Endothelial cell of umbilical vein (primary cell): ENCODE results near the gene PID1.

Source experiments
- EZH2 ChIP-seq: IDR thresholded peaks from 2 replicates; pipeline ENCODE4 v1.6.1; 2012; ENCODE audit warnings: borderline replicate concordance, low read depth, mild to moderate bottlenecking, moderate library complexity, low read length, inconsistent platforms; ENCODE audit not compliant: severe bottlenecking
- FOS ChIP-seq: IDR thresholded peaks from 2 replicates; pipeline ENCODE4 v1.6.1; 2011; ENCODE audit warnings: mild to moderate bottlenecking, low read length, moderate library complexity, borderline replicate concordance; ENCODE audit not compliant: insufficient read depth
- GATA2 ChIP-seq: IDR thresholded peaks from 2 replicates; pipeline ENCODE4 v1.7.0; 2011; ENCODE audit warnings: low read depth, mild to moderate bottlenecking, moderate library complexity, mixed read lengths, low read length; ENCODE audit not compliant: insufficient read length, insufficient read depth
- JUN ChIP-seq: IDR thresholded peaks from 2 replicates; pipeline ENCODE4 v1.6.1; 2011; ENCODE audit warnings: borderline replicate concordance, low read depth; ENCODE audit not compliant: insufficient read length, insufficient read depth
- MYC ChIP-seq: IDR thresholded peaks from one replicate; pipeline ENCODE4 v1.6.1; 2011; ENCODE audit warnings: mild to moderate bottlenecking, low read depth, low read length
- POLR2A ChIP-seq: IDR thresholded peaks from 2 replicates; pipeline ENCODE4 v1.6.1; 2012; ENCODE audit warnings: low read depth, mild to moderate bottlenecking, control low read depth, low read length
- POLR2AphosphoS5 ChIP-seq: IDR thresholded peaks from 2 replicates; pipeline ENCODE4 v1.6.1; 2012; ENCODE audit warnings: low read depth, mild to moderate bottlenecking, control low read depth, low read length, moderate library complexity; ENCODE audit not compliant: insufficient read depth
- TF ChIP-seq, protein P1 (sequence below), 2 donors: IDR thresholded peaks; 1 replicate in 1 of 2; 2 replicates in 1 of 2; pipeline ENCODE4 v1.5.1; 2011; ENCODE audit warnings: low read length in 2 of 2, mild to moderate bottlenecking in 2 of 2, moderate library complexity in 2 of 2, control low read depth in 1 of 2, inconsistent platforms in 1 of 2, low read depth in 1 of 2; ENCODE audit not compliant: insufficient read depth in 1 of 2; ENCODE audit errors: extremely low read depth in 1 of 2
- TF ChIP-seq, protein P2 (sequence below): IDR thresholded peaks from 2 replicates; pipeline ENCODE4 v1.6.1; 2011; ENCODE audit not compliant: insufficient read depth, insufficient read length

DNA sequence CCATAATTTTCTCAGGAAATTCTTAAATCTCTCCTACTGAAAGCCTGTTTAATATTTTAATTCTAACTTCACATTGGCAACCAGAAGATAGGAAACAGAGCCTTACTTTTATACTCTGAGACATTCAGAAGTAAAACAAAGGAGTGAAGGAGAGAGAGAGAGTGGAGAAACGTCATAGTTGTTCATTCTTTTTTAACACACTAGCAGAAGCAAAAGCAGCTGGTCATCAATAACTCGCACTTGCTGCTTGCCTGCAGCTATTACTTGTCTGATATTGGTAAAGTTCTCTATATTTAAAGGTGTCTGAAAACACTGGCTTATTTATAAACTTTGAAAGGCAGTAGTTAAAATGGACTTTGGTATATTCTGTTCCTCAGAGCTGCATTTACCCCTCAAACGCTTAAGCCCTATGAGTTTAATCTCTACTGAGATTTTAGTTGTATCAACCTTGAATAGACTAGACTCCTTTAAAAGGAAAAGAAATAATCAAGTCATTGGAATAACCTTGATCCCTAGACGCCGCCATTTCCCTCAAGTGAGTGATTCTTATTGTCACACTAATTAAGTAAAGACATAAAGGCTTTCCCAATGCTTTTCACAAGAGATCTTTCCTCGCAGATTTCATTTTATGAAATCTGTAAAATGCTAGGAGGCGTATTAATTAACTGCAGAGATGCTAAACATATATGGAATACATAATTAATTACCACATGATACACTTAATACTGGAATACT, 182.0 kb downstream of the PID1 start:
- TF ChIP-seq POLR2A (no peak), POLR2AphosphoS5 (no peak), JUN (no peak), GATA2 (no peak), MYC (no peak), EZH2 (no peak), FOS (no peak)
- TF ChIP-seq, protein P1, sequence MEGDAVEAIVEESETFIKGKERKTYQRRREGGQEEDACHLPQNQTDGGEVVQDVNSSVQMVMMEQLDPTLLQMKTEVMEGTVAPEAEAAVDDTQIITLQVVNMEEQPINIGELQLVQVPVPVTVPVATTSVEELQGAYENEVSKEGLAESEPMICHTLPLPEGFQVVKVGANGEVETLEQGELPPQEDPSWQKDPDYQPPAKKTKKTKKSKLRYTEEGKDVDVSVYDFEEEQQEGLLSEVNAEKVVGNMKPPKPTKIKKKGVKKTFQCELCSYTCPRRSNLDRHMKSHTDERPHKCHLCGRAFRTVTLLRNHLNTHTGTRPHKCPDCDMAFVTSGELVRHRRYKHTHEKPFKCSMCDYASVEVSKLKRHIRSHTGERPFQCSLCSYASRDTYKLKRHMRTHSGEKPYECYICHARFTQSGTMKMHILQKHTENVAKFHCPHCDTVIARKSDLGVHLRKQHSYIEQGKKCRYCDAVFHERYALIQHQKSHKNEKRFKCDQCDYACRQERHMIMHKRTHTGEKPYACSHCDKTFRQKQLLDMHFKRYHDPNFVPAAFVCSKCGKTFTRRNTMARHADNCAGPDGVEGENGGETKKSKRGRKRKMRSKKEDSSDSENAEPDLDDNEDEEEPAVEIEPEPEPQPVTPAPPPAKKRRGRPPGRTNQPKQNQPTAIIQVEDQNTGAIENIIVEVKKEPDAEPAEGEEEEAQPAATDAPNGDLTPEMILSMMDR (IDR thresholded peaks at IDR 0.05; ENCODE audit: extremely low read depth in 1 of 2, insufficient read depth in 1 of 2, low read depth in 1 of 2, low read length in 2 of 2), result no peak
- TF ChIP-seq, protein P2, sequence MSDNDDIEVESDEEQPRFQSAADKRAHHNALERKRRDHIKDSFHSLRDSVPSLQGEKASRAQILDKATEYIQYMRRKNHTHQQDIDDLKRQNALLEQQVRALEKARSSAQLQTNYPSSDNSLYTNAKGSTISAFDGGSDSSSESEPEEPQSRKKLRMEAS, result no peak
